ENCODE measurements around the gene AEBP2.

Gene AEBP2

GRCh38 chr12:19527866-19528265 lies 88.6 kb downstream of the AEBP2 start:
- no peak for TF ChIP-seq CTCF (IDR thresholded peaks at IDR 0.05; ENCODE audit: insufficient read depth, missing control alignments)

GRCh38 chr12:19528750-19529149 lies 89.5 kb downstream of the AEBP2 start:
- FAIRE-seq (no peak), DNase-seq (ENCODE audit: insufficient read length, low spot score) (no peak)

More at GRCh38 chr12:19527866-19528265, 88.6 kb downstream of the AEBP2 start:
- FAIRE-seq (no peak), DNase-seq (ENCODE audit: insufficient read length, low spot score) (no peak)

GRCh38 chr12:19529951-19530636 lies 90.8 kb downstream of the AEBP2 start:
- no peak for TF ChIP-seq CTCF (IDR thresholded peaks at IDR 0.05; ENCODE audit: insufficient read depth, missing control alignments)
- DNase-seq (ENCODE audit: insufficient read length, low spot score) (no peak), FAIRE-seq (no peak)

More at GRCh38 chr12:19528750-19529149, 89.5 kb downstream of the AEBP2 start:
- TF ChIP-seq CTCF (IDR thresholded peaks at IDR 0.05; ENCODE audit: insufficient read depth, missing control alignments): no peak

- DNase-seq (ENCODE audit: insufficient read length, low spot score): no peak
- no peak for TF ChIP-seq CTCF (IDR thresholded peaks at IDR 0.05; ENCODE audit: insufficient read depth, missing control alignments)
- FAIRE-seq: no peak
These were observed 91.3 kb downstream of the AEBP2 start for GRCh38 chr12:19530637-19531023.

- no peak for TF ChIP-seq CTCF (IDR thresholded peaks at IDR 0.05; ENCODE audit: insufficient read depth, missing control alignments)
- FAIRE-seq (no peak), DNase-seq (ENCODE audit: insufficient read length, low spot score) (no peak)
These were observed 94.3 kb downstream of the AEBP2 start for GRCh38 chr12:19533567-19533966.

- FAIRE-seq: no peak
- no peak for TF ChIP-seq CTCF (IDR thresholded peaks at IDR 0.05; ENCODE audit: insufficient read depth, missing control alignments)
These were observed 99.8 kb downstream of the AEBP2 start for GRCh38 chr12:19539071-19539470.

GRCh38 chr12:19539836-19540235 lies 100.5 kb downstream of the AEBP2 start:
- no peak for TF ChIP-seq CTCF (IDR thresholded peaks at IDR 0.05; ENCODE audit: insufficient read depth, missing control alignments)
- FAIRE-seq: no peak
- DNase-seq (ENCODE audit: insufficient read length, low spot score): no peak

More at GRCh38 chr12:19539071-19539470, 99.8 kb downstream of the AEBP2 start:
- no peak for DNase-seq (ENCODE audit: insufficient read length, low spot score)
